Neural progenitor cell (in vitro differentiated cells): ENCODE data around the gene TNS3. TPM values are rescaled to one million over a fixed set of nuclear protein-coding genes. Genes with fewer than 3 reads are reported as not detected.

Source experiments
- DNase-seq: peaks from one replicate; pipeline ENCODE4 v3.0.0-alpha.2; 2016; ENCODE audit warnings: low spot score
- H2AFZ ChIP-seq: fragments of 200-600 bp; sonication (generic); replicated peaks from 2 replicates; pipeline ENCODE4 v1.6.1; 2016; ENCODE audit warnings: antibody characterized with exemption
- H3F3A ChIP-seq: fragments of 200-600 bp; sonication (generic); 2 replicates; pipeline ENCODE4 v1.6.1; 2016; ENCODE audit warnings: antibody characterized with exemption, low read depth
- H3K27ac ChIP-seq: fragments of 200-600 bp; sonication (generic); 2 replicates; pipeline ENCODE4 v1.5.1; 2016; ENCODE audit warnings: mild to moderate bottlenecking
- H3K27me3 ChIP-seq: fragments of 200-600 bp; sonication (generic); 2 replicates; pipeline ENCODE4 v1.6.1; 2016; ENCODE audit warnings: mild to moderate bottlenecking, moderate library complexity
- H3K36me3 ChIP-seq: fragments of 200-600 bp; sonication (generic); 2 replicates; pipeline ENCODE4 v1.5.1; 2016
- H3K4me1 ChIP-seq: fragments of 200-600 bp; sonication (generic); 2 replicates; pipeline ENCODE4 v1.6.1; 2016; ENCODE audit warnings: mixed run types
- H3K4me2 ChIP-seq: fragments of 200-600 bp; sonication (generic); 2 replicates; pipeline ENCODE4 v1.6.1; 2016
- H3K4me3 ChIP-seq: fragments of 200-600 bp; sonication (generic); 2 replicates; pipeline ENCODE4 v1.5.1; 2016
- H3K79me2 ChIP-seq: fragments of 200-600 bp; sonication (generic); 2 replicates; pipeline ENCODE4 v1.6.1; 2016; ENCODE audit warnings: low read depth
- H3K9ac ChIP-seq: fragments of 200-600 bp; sonication (generic); 2 replicates; pipeline ENCODE4 v1.6.1; 2016
- H3K9me3 ChIP-seq: fragments of 200-600 bp; sonication (generic); 2 replicates; pipeline ENCODE4 v1.5.1; 2016; ENCODE audit warnings: low read depth
- H4K20me1 ChIP-seq: fragments of 200-600 bp; sonication (generic); 2 replicates; pipeline ENCODE4 v1.6.1; 2016; ENCODE audit warnings: low read depth
- H3K27ac Mint-ChIP-seq: 3 replicates; pipeline ENCODE4 v1.8.0; 2021; ENCODE audit warnings: mixed read lengths
- H3K27me3 Mint-ChIP-seq: 2 replicates; pipeline ENCODE4 v1.8.0; 2022; ENCODE audit warnings: low read depth, mild to moderate bottlenecking, inconsistent platforms, moderate library complexity, mixed read lengths; ENCODE audit not compliant: insufficient read depth
- H3K36me3 Mint-ChIP-seq: 3 replicates; pipeline ENCODE4 v1.8.0; 2021; ENCODE audit warnings: mixed read lengths
- H3K4me1 Mint-ChIP-seq: 3 replicates; pipeline ENCODE4 v1.8.0; 2021; ENCODE audit warnings: mixed read lengths
- H3K4me3 Mint-ChIP-seq: 3 replicates; pipeline ENCODE4 v1.8.0; 2021; ENCODE audit warnings: mild to moderate bottlenecking, moderate library complexity, mixed read lengths
- H3K9me3 Mint-ChIP-seq: 3 replicates; pipeline ENCODE4 v1.8.0; 2020; ENCODE audit warnings: mixed read lengths
- CTCF ChIP-seq: fragments of 200-600 bp; sonication (generic); IDR thresholded peaks from 2 replicates; pipeline ENCODE4 v1.5.1; 2017; ENCODE audit warnings: antibody characterized with exemption, mild to moderate bottlenecking
- EZH2 ChIP-seq: fragments of 200-600 bp; sonication (generic); IDR thresholded peaks from 2 replicates; pipeline ENCODE4 v1.6.1; 2017; ENCODE audit warnings: antibody characterized with exemption, mild to moderate bottlenecking, moderate library complexity
- EZH2phosphoT487 ChIP-seq: fragments of 200-600 bp; sonication (generic); IDR thresholded peaks from 2 replicates; pipeline ENCODE4 v1.6.1; 2017; ENCODE audit warnings: antibody characterized with exemption
- total RNA-seq: library from RNA; depleted of rRNA; stranded (reverse); fragments of >200 nt; gene quantifications from 2 replicates; pipeline ENCODE4 v1.2.3, GENCODE V29; 2015; ENCODE audit warnings: low replicate concordance

Gene TNS3
- total RNA-seq, 1 donor from 2014 or later, result 15.0 TPM

GRCh38 chr7:47225387-47226131, 356.4 kb downstream of the TNS3 start:
- Mint-ChIP-seq H3K27ac (no peak overlapping the region), H3K9me3 (no peaks in the 10 kb centered on the region)
- no peak for DNase-seq

More at GRCh38 chr7:47225387-47226131, 356.4 kb downstream of the TNS3 start:
- Histone ChIP-seq H3K27ac (no peak overlapping the region), H3K79me2 (no peaks in the 10 kb centered on the region), H3K4me2 (no peak overlapping the region), H3K4me3 (no peak overlapping the region), H3K9me3 (no peaks in the 10 kb centered on the region), H4K20me1 (no peaks in the 10 kb centered on the region), H3K27me3 (no peaks in the 10 kb centered on the region), H2AFZ (no peak overlapping the region), H3K36me3 (no peaks in the 10 kb centered on the region), H3K9ac (no peak overlapping the region), H3K4me1 (no peaks in the 10 kb centered on the region), H3F3A (no peaks in the 10 kb centered on the region)
- no peaks in the 10 kb centered on the region for H3K36me3 Mint-ChIP-seq
- no peak overlapping the region for H3K4me3 Mint-ChIP-seq
- peaks cover 8% of the 10 kb centered on the region for H3K27me3 Mint-ChIP-seq
- H3K4me1 Mint-ChIP-seq, result peaks cover 9% of the 10 kb centered on the region
- TF ChIP-seq EZH2, result no peak
- no peak for TF ChIP-seq EZH2phosphoT487
- no peak for TF ChIP-seq CTCF
